Measurements from ENCODE around the gene MICAL3. TPM values are rescaled to one million over a fixed set of nuclear protein-coding genes. Genes with fewer than 3 reads are reported as not detected.

Gene MICAL3
- polyA plus RNA-seq, 12 donors: 25.7 to 58.7 (median 41.3) TPM; not detected in 1

DNA sequence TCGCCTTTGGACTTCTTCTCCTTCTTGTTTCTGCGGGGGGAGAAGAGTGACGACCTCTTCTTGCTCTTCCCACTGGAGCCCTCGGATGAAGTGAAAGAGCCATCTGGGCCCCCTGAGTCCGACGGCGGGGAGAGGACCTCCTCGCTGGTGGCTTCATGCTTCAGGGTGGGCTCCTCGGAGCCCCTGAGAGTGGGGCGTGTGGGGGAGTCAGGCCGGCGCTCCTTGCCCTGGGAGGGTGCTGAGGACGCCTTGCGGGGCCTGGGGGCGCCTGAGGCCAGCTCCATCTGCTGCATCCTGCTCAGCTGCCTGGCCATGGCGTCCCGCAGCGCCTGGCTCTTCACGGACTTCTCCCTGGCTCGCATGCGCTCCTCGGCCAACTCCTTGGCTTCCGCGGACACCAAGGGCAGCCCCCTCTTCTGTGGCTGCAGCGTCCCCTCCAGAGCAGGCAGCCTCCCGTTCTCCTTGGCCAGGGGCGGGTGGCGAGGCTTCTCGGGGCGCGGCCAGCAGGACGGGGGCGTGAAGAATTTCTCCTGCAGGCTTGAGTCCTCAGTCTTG, 206.8 kb downstream of the MICAL3 start:
- no peak for DNase-seq

DNA sequence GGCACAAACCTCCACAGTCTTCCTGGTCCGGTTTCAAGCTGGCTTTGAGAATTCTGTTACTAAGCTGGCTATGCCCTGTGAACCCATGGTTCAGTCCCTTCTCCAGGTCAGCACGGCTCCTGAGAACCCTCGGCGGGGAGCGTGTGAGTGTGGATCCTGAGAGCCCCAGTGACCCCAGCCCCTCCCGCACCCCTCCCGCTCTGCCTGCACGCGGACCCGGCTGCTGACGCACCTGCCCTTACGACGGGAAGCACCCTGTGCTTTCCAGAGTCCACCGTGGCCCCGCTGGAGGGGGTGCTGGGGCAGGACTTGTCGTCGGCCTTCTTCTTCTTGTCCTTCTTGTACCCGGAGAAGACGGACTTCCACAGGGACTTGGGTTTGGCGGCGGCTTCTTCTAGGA, 207.3 kb downstream of the MICAL3 start:
- DNase-seq: no peak

DNA sequence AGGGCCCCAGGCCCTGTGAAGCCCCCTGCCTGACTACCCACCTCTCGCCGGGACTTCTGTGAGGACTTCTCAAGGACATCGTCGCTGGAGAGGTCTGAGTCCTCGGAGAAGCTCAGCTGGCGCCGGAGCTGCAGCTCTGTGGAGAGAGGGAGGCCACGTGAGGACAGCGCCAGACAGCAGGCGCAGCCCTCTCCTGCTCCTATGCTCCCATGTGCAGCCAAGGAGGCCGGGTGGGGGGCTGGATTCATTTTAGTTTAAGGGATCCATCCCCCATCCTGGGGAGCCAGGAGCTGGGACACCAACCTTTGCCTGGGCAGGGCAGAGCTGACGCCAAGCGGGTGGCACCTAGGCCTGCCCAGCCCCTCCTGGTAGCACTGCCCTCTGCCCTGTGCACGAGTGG, 207.7 kb downstream of the MICAL3 start:
- DNase-seq: no peak

DNA sequence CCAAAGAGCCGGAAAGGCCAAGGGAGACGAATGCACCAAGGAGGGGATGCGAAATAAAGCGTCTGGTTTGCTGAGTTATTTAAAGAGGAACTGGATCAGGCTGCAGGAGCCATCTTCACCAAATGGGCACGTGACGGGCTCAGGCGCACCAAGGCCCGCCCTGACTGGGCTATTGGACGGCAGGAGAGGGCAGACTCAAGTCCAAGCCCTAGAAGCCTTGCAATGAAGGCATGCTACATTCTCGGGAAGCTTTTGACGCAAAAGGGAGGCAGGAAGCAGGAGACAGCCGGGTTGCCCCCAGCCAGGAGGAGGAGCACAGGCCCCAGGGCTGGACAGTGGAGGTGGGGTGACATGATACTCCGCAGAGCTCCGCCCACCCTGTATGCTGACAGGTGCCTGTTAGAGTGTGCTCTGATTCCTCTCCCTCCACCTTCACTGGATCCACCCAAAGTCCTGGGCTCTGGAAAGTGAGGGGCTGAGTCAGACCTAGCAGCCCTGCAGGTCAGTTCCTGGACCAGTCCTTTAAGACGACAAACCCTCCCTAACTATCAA, 208.6 kb downstream of the MICAL3 start:
- no peak for DNase-seq

DNA sequence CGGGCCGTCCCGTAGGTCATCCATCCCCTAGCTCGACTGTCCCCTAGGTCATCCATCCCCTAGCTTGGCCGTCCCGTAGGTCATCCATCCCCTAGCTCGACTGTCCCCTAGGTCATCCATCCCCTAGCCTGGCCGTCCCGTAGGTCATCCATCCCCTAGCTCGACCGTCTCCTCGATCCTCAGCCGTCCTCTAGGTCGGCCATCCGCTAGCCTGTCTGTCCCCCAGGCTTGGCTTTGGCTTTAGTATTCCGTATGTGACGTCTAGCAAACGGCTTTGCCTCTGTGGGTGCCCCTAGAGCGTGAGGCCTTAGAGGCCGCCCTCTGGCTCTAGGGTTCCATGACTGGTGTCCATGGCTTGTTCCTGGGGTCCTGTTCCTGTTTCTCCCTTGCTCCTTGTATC, 209.5 kb downstream of the MICAL3 start:
- no peak for DNase-seq

DNA sequence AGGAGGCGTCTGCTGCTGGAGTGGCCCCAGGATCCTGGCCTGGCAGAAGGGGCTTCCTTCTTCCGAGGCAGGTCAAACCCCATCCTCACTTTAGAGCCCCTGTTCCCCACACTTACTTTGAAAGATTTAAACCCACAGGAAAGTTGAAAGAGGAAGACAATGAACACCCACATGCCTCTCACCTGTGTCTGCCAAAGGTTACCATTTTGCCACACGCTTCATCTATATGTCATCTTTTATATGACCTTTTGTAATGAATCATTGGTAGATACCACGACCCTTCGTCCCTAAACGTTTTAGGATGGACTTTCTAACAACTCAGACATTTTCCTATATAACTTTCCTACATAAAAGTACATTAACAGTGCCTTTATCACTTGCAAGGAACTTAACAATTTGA, 210.3 kb downstream of the MICAL3 start:
- DNase-seq: no peak

DNA sequence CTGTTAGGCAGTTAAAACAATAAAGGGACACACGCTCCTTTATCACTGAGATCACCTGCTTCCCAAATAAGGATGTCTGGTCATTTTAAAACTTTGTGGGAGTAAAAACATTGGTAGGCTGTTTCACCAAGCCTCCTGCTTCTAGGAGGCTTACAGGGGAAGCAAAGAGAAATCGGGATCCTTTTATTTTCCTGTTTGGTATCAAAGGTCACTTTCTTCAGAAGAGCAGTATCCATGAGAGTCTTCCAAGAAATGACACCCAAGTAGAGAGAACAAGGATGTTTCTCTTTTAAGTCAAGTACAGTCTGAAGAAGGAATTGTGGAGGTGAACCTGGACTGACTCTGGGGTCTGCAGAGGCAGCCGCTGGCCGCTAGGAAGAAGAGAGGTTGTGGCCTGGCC, 213.2 kb downstream of the MICAL3 start:
- DNase-seq: no peak

DNA sequence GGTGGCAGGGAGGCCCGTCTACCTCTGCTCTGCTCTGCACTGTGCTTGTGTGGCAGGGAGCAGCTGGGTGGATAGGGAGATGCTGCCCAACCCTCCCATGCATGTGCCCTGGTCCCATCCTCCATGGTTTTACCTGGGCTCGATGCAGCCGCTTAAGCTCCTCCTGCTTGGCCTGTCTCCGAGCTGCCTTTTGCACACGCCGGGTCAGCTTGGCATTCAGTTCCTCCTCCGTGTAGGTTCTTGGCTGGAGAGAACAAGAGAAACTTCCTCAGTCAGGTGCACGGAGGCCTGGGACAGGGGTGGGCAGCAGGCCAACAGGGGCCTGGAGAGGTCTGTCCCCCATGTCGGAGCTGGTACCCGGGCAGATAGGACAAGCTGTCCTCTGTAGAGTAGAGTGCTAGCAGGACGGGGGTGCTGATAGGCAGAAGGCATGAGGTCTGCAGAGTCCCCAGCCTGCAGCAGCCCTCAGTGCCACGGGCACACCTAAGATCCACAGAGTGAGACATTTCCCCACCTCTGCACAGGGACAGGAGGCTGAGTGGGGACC, 213.7 kb downstream of the MICAL3 start:
- no peak for DNase-seq

DNA sequence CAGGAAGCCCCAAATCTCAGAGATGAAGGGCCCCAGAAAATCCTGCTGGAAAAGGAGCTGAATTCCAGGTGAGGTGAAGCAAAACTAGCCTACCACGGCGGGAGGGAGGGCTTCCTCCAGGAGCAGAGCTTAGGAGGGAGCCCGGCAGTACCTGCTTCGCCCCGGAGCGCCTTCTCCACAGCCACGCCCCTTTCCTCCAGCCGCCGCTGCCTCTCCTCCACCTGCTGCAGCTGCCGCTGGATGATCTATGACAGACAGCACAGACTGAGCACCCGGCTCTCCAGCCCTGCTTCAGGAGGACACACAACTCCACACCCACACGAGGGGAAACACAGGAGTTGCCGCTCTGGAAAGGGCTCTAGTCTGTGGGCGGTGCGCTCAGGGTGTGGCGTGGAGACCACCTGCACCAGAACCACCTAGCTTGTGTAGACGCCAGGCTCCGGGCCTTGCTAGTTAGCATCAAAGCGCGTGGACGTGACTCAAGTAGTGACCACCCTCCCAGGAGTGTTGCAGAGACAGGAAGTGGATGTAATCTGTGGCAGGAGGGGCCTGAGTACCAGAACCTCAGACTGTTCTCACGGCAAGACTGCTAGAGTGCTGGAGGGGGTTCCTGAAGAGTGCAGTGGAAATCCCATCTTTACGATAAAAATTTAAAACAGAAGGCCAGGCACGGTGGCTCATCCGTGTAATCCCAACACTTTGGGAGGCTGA, 215.5 kb downstream of the MICAL3 start:
- DNase-seq: no peak

DNA sequence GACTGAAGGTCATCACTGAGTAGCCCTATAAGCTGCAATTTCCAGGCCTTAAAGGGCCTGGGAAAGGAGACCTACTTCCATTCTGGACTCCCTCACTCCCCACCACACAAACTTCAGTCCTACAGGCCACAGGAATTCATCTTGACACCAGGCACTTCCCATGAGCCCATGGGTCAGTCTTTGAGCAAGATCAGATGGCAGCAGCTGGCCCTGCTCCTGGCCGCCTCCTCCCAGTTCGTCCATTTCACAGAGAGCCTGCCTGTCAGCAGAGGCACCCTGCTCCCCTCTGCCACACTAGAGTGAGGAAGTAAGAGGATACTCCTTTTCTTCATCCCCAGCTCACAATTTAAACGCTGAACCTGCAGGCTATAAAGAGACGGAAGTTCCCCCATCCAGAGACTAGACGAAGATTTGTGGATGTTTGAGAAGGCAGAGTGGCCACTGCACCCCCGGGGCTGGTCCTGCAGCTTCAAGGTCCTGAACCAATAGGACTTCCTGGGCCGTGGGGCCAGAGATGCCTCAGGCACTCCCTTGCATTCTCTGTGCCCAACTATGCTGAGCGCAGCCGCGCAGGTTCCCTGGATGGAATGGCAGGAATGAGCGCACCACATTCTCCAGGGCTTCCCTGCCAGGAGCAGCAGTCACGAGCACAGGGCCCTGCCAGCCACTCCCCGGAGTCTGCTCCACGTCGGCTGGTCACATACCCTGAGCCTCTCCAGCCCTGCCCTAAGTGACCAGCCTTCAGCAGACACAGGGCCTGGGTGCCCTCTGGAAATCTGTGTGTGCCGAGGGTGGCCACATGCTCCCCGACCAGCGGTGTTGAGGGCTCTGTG, 216.6 kb downstream of the MICAL3 start:
- DNase-seq: no peak

DNA sequence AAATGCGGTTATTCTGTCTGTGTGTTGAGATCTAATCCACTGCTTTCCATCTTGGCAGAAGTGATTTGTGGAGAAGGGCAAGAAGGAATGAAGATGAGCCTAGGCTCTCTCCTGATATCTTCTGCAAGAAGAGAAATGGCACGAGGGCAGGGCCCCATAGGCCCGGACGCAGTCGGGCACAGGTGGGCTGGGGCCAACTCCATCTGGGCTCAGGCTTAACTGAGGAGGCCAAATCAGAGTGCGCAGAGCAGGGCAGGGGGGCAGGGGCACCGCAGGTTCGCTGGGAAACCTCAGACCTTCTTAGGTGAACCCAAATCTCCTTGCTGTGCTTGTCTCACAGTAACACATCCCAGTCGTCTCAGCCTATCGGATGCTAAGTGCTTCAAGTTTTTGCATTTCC, 217.3 kb downstream of the MICAL3 start:
- DNase-seq: no peak

DNA sequence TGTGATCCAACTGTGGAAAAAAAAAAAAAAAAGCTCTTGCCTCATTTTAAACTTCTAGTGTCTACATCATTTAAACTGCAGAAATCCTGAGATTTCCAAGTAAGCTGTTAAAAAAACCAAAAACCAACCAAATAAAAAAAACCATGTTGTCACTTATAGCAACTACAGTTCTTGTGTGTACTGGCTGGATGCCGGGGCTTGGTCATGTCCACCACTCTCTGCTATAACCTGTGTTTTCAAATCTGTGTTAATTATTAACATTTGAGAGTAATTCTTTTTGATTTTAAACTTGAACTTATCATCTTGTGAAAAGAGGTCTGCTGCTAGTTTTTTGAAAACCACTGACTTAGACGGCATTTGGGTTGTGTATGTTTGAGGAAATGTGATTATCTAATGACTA, 217.9 kb downstream of the MICAL3 start:
- DNase-seq: no peak

DNA sequence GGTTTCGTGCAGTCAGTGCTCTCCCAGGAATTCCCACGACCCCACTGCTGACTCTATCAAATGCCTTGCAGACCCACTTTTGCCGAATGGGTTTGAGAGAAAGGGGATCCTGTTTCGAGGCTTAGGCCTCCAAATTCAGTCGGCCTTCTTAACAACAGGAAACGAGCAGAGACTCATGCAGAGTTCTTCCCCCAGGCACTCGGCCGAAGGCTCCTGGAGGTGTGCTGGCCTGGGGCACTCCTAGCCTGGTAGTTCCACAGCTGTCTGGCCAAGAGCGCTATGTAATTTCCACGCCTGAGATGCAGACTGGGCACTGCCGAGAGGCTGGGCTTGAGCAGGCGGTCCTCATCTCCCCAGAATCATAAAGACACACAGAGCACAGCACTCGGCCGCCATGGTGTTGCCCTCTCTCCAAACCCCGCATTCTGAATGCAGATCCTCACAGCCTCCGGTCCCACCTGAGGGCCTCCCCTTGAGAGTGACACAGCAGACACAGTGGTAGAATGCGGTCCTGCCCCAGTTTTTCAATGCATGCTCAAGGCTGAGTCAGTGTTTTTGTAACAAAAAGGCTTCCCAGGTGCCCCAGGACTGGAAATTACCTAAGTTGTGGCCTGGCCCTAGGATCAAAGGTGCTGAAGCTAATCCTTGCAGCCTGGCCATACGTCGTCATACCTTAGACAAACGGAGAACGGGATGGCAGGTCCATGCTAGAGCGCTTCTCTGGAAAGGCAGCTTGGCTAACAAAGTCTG, 219.9 kb downstream of the MICAL3 start:
- DNase-seq: no peak

DNA sequence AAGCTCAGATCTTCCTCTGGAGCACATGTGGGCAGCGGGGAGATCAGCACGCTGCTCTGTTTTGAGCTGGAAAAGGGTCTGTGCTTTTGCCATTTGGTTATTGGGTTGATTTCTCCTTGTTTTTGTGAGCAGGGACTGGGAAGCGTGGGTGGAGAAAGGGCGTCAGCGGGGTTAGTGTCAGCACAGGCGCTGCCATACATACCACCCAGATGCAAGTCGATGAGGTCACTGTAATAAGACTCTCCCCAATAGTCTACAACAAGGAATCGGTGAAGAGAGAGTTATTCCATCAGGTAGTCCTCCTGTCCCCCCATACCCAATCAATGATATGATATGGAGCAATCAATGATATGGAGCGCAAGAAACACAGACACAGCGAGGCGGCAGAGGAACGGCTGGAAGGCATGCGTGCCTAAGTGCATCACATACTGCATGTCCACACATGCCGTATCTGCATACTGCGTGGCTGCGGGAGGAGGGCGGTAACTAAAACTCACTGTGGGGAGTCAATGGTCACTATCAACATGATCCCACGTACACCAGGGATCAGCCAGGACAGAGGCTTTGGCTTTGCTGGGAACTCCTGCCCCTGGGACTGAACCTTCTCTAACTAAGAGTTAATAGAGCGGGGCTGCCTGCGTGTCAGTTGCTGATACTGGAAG, 220.6 kb downstream of the MICAL3 start:
- DNase-seq: no peak

DNA sequence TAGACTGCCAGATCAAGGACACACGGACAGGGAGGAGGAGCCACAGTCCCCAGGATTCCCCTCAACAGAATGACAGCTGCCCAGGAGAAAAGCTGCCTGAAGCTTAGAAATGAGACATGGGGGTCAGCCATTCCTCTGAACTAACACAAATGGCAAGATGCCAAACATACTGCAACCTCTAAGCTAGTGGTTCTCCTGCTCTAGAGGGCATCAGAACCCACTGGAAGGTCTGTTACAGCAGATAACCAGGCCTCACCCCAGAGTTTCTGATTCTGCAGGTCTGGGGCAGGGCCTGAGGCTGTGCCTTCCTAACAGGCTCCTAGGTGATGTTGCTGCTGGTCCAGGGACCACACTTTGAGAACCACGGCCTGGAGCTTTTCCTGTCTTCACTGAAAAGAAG, 221.5 kb downstream of the MICAL3 start:
- DNase-seq: no peak

DNA sequence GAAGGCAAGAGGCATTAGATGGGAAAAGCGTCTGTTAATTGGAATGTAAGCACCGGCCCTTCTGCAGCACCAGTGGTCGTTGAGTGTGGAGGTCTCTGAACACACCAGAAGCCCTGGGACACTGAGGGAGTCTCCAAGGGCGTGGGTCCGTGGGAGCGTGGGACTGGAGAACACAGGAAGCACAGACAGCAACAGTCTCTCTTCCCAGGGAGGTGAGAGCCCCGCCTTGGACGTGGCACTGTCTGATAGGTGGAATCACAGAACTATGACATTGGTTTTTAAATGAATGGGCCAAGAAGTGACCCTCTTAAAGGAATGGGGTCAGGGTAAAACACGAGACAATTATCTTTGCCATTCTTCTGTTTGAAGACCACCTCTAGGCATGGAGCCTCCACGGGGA, 221.9 kb downstream of the MICAL3 start:
- DNase-seq: no peak

DNA sequence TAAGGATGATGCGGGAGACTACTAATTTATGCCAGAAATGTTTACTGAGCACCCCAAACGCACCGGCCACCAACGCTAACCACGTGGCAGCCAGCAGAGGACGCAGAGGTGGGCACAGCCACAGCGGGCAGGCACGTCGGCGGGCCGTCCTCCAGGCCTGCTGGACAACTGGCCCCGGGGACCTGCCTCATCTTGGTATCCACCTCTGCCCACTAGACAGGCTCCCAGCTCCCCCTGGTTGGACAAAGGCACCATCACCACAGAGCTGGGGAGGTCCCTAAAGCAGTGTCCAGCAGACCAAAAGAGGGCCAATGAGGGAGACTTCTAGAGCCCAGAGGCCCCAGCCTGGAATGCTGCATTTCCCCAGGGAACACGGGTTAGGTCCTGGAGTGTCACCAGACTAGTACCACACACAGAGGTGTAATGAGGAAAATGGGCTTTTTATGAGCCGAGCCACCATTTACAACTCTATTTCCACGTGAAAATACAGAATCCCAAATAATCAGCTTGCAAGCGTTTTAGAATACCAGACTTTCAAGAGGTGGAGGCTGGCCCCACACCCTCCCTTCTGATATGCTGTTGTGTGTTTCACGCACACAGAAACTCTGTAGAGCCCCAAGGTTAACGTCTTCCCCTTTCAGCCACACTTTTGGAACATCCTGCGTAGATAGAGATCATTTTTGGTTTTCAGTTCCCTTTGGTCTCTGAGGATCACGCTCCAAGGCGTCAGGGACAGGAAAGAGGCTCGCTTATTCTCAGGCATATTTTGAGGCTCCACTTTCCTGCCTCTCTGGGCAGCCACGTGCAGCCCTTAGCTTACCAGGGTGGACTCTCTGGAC, 226.4 kb downstream of the MICAL3 start:
- DNase-seq: peak; percentile 19

DNA sequence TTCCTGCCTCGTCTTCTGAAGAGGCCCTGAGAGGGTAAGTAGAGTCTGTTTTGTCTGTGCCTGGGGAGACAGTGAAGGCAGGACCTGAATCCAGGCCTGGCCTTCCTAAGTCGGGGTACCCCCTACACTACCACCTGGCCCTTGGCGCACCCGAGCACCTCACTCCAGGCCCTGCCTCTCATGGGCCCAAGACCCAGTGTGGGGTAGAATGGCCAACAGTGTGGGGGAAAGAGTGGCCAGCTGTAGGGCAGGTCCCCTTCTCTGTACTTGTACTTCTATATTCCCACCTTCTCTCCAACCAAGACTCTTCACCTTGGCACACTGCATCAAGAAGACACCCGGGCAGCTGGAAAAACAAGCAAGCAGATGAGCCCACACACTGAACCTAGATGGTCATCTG, 227.7 kb downstream of the MICAL3 start:
- DNase-seq: no peak

DNA sequence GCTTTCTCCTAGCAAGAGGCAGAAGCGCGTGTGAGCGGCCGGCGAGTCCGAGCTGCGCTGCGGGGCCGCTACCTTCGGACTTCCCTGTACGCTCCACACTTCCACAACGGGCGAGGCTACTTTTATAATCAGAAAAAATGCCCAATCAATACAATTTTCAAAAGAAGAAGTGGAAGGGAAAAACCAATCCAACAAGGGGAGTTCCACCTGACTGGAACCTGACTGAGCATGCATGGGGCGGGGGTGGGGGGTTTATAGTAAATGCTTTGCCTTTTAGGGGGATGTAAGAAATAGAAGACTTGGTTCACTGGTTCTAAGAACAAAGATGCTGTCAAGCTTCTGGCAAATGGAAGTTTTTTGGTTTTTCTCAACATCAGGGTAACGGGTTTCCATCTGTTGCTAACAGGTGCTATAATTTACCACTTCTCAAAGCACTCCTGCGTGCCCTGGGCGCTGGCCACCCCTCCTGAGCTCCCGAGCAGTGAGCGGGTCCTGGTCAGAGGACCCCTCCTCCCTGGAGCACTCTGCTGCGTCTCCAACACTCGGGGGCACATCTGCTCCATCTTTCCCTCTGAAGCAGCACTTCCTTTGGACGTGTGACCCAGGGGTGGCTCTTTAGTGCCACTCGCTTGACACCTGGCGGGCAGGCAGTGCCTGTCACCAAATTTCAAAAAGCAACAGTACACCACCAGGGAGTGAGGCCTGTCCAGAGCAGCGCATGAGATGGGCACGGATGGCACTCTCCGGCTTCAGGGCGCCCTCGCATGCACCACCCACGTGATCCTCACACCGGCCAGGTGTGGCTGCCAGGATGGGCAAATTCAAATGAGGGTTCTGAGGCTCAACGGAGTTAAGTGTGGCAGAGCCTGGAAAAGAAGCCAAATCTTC, 228.5 kb downstream of the MICAL3 start:
- no peak for DNase-seq
